ENCODE results near the gene OR5D13.

The OR5D13 gene

DNA sequence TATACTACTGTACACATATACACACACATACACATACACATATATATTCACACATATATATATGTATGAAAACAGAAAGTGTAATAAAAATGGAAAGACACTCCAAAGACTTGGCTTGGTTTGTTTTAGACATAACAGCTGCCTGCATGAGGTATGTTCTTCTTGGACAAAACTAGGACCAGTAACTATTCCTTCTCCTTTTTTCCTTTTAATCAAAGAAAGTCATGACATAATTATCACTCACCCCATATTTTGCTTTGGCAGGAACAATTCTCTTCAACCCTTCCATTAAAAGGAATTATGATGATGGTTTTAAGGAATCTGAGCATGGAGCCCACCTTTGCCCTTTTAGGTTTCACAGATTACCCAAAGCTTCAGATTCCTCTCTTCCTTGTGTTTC, 22.0 kb downstream of the OR5D13 start, which contains the start of gene OR5D14:
TSS of gene OR5D14 (plus strand) at position 301 of the 400 bp plus-strand sequence. CDS start at position 301, 0 bp downstream.
- no peak for ATAC-seq

GRCh38 chr11:55806248-55806647, 33.0 kb downstream of the OR5D13 start:
- ATAC-seq, result no peak

More for the DNA sequence above, 22.0 kb downstream of the OR5D13 start, which contains the start of gene OR5D14:
- no peak for TF ChIP-seq ZNF565 (CRISPR knock-in tag; conservative IDR thresholded peaks at IDR 0.05; ENCODE audit: low read depth)

DNA sequence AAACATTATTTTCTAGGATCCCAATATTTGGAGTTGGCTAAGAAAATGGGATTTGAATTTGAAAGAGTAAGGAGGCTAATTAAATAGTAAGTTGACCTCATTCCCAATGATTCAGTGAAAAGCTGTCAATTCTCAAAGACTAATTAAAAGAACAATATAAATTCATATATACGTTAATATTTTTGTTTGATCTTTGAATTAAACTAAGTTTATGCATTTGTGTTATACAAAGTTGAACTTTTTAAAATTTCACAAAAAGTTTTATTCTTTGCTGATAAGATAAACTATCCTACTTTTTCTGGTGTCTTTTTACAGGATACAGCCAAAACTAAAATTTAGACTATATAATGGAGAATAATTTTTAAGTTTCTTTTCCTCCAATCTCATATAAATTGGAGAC, 37.8 kb downstream of the OR5D13 start, which contains the start of gene OR5L1:
TSS of gene OR5L1 (plus strand) at position 301 of the 400 bp plus-strand sequence. CDS start 100 bp downstream, outside the sequence.
- no peak for ATAC-seq
- no peak for TF ChIP-seq OSR1 (CRISPR knock-in tag; IDR thresholded peaks at IDR 0.05)
- TF ChIP-seq ZNF8 (CRISPR knock-in tag; IDR thresholded peaks at IDR 0.05), result no peak
- TF ChIP-seq ZC3H10 (CRISPR knock-in tag; IDR thresholded peaks at IDR 0.05), result no peak
- TF ChIP-seq RARB (CRISPR knock-in tag; IDR thresholded peaks at IDR 0.05), result no peak
- TF ChIP-seq ZFP30 (CRISPR knock-in tag; IDR thresholded peaks at IDR 0.05), result no peak
- no peak for TF ChIP-seq ZNF70 (CRISPR knock-in tag; IDR thresholded peaks at IDR 0.05)
- no peak for TF ChIP-seq ZFP3 (CRISPR knock-in tag; IDR thresholded peaks at IDR 0.05)
- TF ChIP-seq TCF4 (CRISPR knock-in tag; IDR thresholded peaks at IDR 0.05; ENCODE audit: borderline replicate concordance), result no peak
- no peak for TF ChIP-seq ARNTL (CRISPR knock-in tag; IDR thresholded peaks at IDR 0.05; ENCODE audit: borderline replicate concordance, low read depth)

More at GRCh38 chr11:55806248-55806647, 33.0 kb downstream of the OR5D13 start:
- TF ChIP-seq, protein P1, sequence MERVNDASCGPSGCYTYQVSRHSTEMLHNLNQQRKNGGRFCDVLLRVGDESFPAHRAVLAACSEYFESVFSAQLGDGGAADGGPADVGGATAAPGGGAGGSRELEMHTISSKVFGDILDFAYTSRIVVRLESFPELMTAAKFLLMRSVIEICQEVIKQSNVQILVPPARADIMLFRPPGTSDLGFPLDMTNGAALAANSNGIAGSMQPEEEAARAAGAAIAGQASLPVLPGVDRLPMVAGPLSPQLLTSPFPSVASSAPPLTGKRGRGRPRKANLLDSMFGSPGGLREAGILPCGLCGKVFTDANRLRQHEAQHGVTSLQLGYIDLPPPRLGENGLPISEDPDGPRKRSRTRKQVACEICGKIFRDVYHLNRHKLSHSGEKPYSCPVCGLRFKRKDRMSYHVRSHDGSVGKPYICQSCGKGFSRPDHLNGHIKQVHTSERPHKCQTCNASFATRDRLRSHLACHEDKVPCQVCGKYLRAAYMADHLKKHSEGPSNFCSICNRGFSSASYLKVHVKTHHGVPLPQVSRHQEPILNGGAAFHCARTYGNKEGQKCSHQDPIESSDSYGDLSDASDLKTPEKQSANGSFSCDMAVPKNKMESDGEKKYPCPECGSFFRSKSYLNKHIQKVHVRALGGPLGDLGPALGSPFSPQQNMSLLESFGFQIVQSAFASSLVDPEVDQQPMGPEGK (CRISPR knock-in tag; IDR thresholded peaks at IDR 0.05; ENCODE audit: borderline replicate concordance), result no peak
- no peak for TF ChIP-seq GLIS3 (CRISPR knock-in tag; IDR thresholded peaks at IDR 0.05)
- TF ChIP-seq ZFP30 (CRISPR knock-in tag; IDR thresholded peaks at IDR 0.05), result no peak
- TF ChIP-seq PPARA (CRISPR knock-in tag; IDR thresholded peaks at IDR 0.05; ENCODE audit: borderline replicate concordance), result no peak
- TF ChIP-seq TOX (CRISPR knock-in tag; IDR thresholded peaks at IDR 0.05; ENCODE audit: borderline replicate concordance), result no peak

GRCh38 chr11:55819330-55819729, 46.1 kb downstream of the OR5D13 start, which contains the start of gene OR5D18:
TSS of gene OR5D18 (plus strand) at chr11:55819630. CDS start at chr11:55819630, 0 bp downstream.
- no peak for ATAC-seq
- TF ChIP-seq ZFP30 (CRISPR knock-in tag; IDR thresholded peaks at IDR 0.05), result no peak
- no peak for TF ChIP-seq TCF4 (CRISPR knock-in tag; IDR thresholded peaks at IDR 0.05; ENCODE audit: borderline replicate concordance)
- no peak for TF ChIP-seq GLIS3 (CRISPR knock-in tag; IDR thresholded peaks at IDR 0.05)
- TF ChIP-seq ESRRG (CRISPR knock-in tag; IDR thresholded peaks at IDR 0.05), result no peak
- TF ChIP-seq SNAI2 (CRISPR knock-in tag; IDR thresholded peaks at IDR 0.05), result no peak
- TF ChIP-seq, protein P2, sequence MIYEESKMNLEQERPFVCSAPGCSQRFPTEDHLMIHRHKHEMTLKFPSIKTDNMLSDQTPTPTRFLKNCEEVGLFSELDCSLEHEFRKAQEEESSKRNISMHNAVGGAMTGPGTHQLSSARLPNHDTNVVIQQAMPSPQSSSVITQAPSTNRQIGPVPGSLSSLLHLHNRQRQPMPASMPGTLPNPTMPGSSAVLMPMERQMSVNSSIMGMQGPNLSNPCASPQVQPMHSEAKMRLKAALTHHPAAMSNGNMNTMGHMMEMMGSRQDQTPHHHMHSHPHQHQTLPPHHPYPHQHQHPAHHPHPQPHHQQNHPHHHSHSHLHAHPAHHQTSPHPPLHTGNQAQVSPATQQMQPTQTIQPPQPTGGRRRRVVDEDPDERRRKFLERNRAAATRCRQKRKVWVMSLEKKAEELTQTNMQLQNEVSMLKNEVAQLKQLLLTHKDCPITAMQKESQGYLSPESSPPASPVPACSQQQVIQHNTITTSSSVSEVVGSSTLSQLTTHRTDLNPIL (CRISPR knock-in tag; IDR thresholded peaks at IDR 0.05; ENCODE audit: low read depth), result no peak
- no peak for TF ChIP-seq RARB (CRISPR knock-in tag; IDR thresholded peaks at IDR 0.05)
- TF ChIP-seq ZNF565 (CRISPR knock-in tag; conservative IDR thresholded peaks at IDR 0.05; ENCODE audit: low read depth), result no peak
- no peak for TF ChIP-seq ZNF70 (CRISPR knock-in tag; IDR thresholded peaks at IDR 0.05)
- no peak for TF ChIP-seq ZNF8 (CRISPR knock-in tag; IDR thresholded peaks at IDR 0.05)
- no peak for TF ChIP-seq PPARA (CRISPR knock-in tag; IDR thresholded peaks at IDR 0.05; ENCODE audit: borderline replicate concordance)
- TF ChIP-seq, protein P3, sequence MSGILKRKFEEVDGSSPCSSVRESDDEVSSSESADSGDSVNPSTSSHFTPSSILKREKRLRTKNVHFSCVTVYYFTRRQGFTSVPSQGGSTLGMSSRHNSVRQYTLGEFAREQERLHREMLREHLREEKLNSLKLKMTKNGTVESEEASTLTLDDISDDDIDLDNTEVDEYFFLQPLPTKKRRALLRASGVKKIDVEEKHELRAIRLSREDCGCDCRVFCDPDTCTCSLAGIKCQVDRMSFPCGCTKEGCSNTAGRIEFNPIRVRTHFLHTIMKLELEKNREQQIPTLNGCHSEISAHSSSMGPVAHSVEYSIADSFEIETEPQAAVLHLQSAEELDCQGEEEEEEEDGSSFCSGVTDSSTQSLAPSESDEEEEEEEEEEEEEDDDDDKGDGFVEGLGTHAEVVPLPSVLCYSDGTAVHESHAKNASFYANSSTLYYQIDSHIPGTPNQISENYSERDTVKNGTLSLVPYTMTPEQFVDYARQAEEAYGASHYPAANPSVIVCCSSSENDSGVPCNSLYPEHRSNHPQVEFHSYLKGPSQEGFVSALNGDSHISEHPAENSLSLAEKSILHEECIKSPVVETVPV (CRISPR knock-in tag; IDR thresholded peaks at IDR 0.05), result no peak
- no peak for TF ChIP-seq CSDC2 (CRISPR knock-in tag; IDR thresholded peaks at IDR 0.05)
- no peak for TF ChIP-seq BACH2 (CRISPR knock-in tag; IDR thresholded peaks at IDR 0.05; ENCODE audit: borderline replicate concordance)
- no peak for TF ChIP-seq ARNTL (CRISPR knock-in tag; IDR thresholded peaks at IDR 0.05; ENCODE audit: borderline replicate concordance, low read depth)
- TF ChIP-seq, protein P4, sequence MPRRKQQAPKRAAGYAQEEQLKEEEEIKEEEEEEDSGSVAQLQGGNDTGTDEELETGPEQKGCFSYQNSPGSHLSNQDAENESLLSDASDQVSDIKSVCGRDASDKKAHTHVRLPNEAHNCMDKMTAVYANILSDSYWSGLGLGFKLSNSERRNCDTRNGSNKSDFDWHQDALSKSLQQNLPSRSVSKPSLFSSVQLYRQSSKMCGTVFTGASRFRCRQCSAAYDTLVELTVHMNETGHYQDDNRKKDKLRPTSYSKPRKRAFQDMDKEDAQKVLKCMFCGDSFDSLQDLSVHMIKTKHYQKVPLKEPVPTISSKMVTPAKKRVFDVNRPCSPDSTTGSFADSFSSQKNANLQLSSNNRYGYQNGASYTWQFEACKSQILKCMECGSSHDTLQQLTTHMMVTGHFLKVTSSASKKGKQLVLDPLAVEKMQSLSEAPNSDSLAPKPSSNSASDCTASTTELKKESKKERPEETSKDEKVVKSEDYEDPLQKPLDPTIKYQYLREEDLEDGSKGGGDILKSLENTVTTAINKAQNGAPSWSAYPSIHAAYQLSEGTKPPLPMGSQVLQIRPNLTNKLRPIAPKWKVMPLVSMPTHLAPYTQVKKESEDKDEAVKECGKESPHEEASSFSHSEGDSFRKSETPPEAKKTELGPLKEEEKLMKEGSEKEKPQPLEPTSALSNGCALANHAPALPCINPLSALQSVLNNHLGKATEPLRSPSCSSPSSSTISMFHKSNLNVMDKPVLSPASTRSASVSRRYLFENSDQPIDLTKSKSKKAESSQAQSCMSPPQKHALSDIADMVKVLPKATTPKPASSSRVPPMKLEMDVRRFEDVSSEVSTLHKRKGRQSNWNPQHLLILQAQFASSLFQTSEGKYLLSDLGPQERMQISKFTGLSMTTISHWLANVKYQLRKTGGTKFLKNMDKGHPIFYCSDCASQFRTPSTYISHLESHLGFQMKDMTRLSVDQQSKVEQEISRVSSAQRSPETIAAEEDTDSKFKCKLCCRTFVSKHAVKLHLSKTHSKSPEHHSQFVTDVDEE (CRISPR knock-in tag; IDR thresholded peaks at IDR 0.05), result no peak
- TF ChIP-seq TOX (CRISPR knock-in tag; IDR thresholded peaks at IDR 0.05; ENCODE audit: borderline replicate concordance), result no peak
- TF ChIP-seq OSR1 (CRISPR knock-in tag; IDR thresholded peaks at IDR 0.05), result no peak
- TF ChIP-seq, protein P1 (CRISPR knock-in tag; IDR thresholded peaks at IDR 0.05; ENCODE audit: borderline replicate concordance), result no peak
